ENCODE measurements around the gene SPART. TPM values are rescaled to one million over a fixed set of nuclear protein-coding genes. Genes with fewer than 3 reads are reported as not detected.
A peak's percentile ranks its signal among the peaks of the same experiment; 100 is the strongest.
"Not testable (repeated sequence)": the region's sequence is repeated elsewhere in the genome, so short reads cannot be mapped to it uniquely, and the experiment has no call there.

SPART gene
- total and polyA plus RNA-seq, 2 donors (not counting 1 experiment from before 2014, with no cell fraction given) = 93.0 to 109 TPM

DNA sequence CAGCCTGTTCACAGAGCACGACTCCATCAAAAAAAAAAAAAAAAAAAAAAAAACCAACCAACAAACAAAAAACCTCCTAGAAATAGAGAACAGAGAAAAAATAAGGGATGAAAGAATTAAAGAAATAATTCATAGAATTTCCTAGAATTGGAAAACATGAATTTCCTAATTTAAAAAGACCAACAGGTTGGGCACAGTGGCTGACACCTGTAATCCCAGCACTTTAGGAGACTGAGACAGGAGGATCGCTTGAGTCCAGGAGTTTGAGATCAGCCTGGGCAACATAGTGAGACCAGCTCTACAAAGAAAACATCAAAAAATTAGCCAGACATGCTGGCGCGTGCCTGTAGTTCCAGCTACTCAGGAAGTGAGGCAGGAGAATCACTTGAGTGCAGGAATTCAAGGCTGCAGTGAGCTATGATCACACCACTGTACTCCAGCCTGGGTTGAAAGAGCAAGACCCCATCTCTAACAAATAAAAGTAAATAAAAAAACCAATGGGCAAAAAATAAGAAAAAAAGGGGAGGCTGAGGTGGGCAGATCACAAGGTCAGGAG is 6.5 kb downstream of the SPART start:
- Histone ChIP-seq H3K27me3 (ENCODE audit: control insufficient read depth, insufficient read depth, low read length) (no peaks in the 10 kb centered on the region), H4K20me1 (ENCODE audit: control insufficient read depth, extremely low read depth, insufficient read depth, low read length) (no peaks in the 10 kb centered on the region), H3K9me3 (ENCODE audit: control insufficient read depth, insufficient read depth, low read depth, low read length) (no peaks in the 10 kb centered on the region), H2AFZ (ENCODE audit: low read length) (no peak overlapping the region), H3K4me1 (ENCODE audit: control insufficient read depth, extremely low read depth, insufficient read depth, low read length) (no peaks in the 10 kb centered on the region), H3K27ac (ENCODE audit: insufficient read depth, low read length) (no peak overlapping the region), H3K9ac (ENCODE audit: insufficient read depth, low read length) (no peak overlapping the region), H3K79me2 (ENCODE audit: control insufficient read depth, insufficient read depth, low read length) (peaks cover 87% of the 10 kb centered on the region), H3K36me3 (ENCODE audit: control insufficient read depth, insufficient read depth, low read length) (no peaks in the 10 kb centered on the region), H3K4me2 (ENCODE audit: extremely low read depth, insufficient read depth, low read length) (no peak overlapping the region), H3K4me3 (replicated peaks in 1 of 4; ENCODE audit: control extremely low read depth in 1 of 4, insufficient read depth in 1 of 4, low read depth in 3 of 4, low read length in 4 of 4) (no peak overlapping the region)
- TF ChIP-seq, protein P1, sequence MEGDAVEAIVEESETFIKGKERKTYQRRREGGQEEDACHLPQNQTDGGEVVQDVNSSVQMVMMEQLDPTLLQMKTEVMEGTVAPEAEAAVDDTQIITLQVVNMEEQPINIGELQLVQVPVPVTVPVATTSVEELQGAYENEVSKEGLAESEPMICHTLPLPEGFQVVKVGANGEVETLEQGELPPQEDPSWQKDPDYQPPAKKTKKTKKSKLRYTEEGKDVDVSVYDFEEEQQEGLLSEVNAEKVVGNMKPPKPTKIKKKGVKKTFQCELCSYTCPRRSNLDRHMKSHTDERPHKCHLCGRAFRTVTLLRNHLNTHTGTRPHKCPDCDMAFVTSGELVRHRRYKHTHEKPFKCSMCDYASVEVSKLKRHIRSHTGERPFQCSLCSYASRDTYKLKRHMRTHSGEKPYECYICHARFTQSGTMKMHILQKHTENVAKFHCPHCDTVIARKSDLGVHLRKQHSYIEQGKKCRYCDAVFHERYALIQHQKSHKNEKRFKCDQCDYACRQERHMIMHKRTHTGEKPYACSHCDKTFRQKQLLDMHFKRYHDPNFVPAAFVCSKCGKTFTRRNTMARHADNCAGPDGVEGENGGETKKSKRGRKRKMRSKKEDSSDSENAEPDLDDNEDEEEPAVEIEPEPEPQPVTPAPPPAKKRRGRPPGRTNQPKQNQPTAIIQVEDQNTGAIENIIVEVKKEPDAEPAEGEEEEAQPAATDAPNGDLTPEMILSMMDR (conservative IDR thresholded peaks at IDR 0.05 in 1 of 2, IDR thresholded peaks at IDR 0.05 in 1 of 2; ENCODE audit: low read depth in 1 of 2, low read length in 2 of 2) = no peak
- TF ChIP-seq EZH2 (IDR thresholded peaks at IDR 0.05; ENCODE audit: low read length, missing control alignments) = no peak
- no peak for DNase-seq (ENCODE audit: low read depth in 2 of 2)

DNA sequence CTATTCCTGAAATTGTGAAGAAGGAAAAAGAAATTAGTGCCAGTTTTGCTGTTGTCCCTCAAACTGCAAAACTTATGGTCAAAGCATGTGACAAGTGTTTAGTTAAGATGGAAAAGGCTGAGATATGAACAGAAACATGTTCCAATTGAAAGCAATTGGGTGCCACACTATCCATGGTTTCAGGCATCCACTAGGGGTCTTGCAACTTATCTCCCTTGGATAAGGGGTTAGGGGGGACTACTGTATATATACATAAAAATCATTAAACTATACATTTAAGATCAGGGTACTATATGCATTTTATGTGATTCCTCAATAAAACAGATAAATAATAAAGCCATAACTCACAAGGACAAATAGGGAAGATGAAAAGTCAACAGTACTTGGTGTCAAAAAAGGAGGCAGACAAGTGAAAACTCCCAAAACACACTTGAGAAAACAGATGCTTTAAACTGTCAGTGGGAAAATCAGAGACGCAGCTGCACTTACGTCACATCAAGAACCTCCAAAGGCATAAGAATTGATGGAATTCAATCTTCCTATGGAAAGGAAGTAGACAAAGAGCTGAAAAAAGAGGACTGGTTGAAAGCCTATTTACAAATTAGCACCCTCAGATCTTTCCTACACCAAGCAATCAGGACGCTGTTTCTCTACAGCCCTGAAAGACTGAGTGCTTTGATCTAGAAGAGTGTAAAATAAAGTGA is 8.1 kb downstream of the SPART start:
- peaks cover 82% of the 10 kb centered on the region for H3K79me2 ChIP-seq (ENCODE audit: control insufficient read depth, insufficient read depth, low read length)
- no peak overlapping the region for H3K4me3 ChIP-seq (replicated peaks in 1 of 4; ENCODE audit: control extremely low read depth in 1 of 4, insufficient read depth in 1 of 4, low read depth in 3 of 4, low read length in 4 of 4)
- DNase-seq (ENCODE audit: low read depth in 2 of 2) = no peak
- no peaks in the 10 kb centered on the region for H3K9me3 ChIP-seq (ENCODE audit: control insufficient read depth, insufficient read depth, low read depth, low read length)
- no peak overlapping the region for H3K9ac ChIP-seq (ENCODE audit: insufficient read depth, low read length)
- no peaks in the 10 kb centered on the region for H3K36me3 ChIP-seq (ENCODE audit: control insufficient read depth, insufficient read depth, low read length)
- H3K4me1 ChIP-seq (ENCODE audit: control insufficient read depth, extremely low read depth, insufficient read depth, low read length) = no peaks in the 10 kb centered on the region
- H4K20me1 ChIP-seq (ENCODE audit: control insufficient read depth, extremely low read depth, insufficient read depth, low read length) = no peaks in the 10 kb centered on the region
- no peaks in the 10 kb centered on the region for H3K27me3 ChIP-seq (ENCODE audit: control insufficient read depth, insufficient read depth, low read length)
- TF ChIP-seq EZH2 (IDR thresholded peaks at IDR 0.05; ENCODE audit: low read length, missing control alignments) = no peak
- TF ChIP-seq, protein P1 (conservative IDR thresholded peaks at IDR 0.05 in 1 of 2, IDR thresholded peaks at IDR 0.05 in 1 of 2; ENCODE audit: low read depth in 1 of 2, low read length in 2 of 2) = no peak
- no peak overlapping the region for H3K27ac ChIP-seq (ENCODE audit: insufficient read depth, low read length)
- H2AFZ ChIP-seq (ENCODE audit: low read length) = no peak overlapping the region
- no peak overlapping the region for H3K4me2 ChIP-seq (ENCODE audit: extremely low read depth, insufficient read depth, low read length)

DNA sequence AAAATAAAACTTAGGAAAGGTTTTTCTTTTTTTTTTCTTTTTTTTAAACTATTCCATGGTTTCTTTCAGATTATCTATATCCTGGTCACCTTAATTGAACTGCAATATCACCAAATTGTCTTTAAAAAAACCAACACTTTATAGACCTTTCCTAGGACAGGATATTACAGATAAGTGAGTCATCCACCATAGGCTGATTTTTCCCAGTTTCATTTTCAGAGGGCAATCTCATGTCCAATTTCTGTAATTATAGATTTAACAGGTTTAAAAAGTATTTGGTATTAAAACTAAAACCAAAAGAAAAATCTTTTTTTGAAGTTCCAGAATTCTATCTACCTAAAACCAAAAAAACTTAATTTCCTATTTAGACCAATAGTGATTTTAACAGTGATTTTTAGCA is 13.2 kb downstream of the SPART start:
- Histone ChIP-seq H3K9ac (ENCODE audit: insufficient read depth, low read length) (no peak overlapping the region), H4K20me1 (ENCODE audit: control insufficient read depth, extremely low read depth, insufficient read depth, low read length) (no peaks in the 10 kb centered on the region), H3K4me2 (ENCODE audit: extremely low read depth, insufficient read depth, low read length) (no peak overlapping the region), H3K79me2 (ENCODE audit: control insufficient read depth, insufficient read depth, low read length) (peaks cover 63% of the 10 kb centered on the region), H3K27me3 (ENCODE audit: control insufficient read depth, insufficient read depth, low read length) (no peaks in the 10 kb centered on the region), H3K36me3 (ENCODE audit: control insufficient read depth, insufficient read depth, low read length) (peaks cover 3% of the 10 kb centered on the region), H3K9me3 (ENCODE audit: control insufficient read depth, insufficient read depth, low read depth, low read length) (no peaks in the 10 kb centered on the region), H3K27ac (ENCODE audit: insufficient read depth, low read length) (peak overlapping the region; percentile 2), H3K4me1 (ENCODE audit: control insufficient read depth, extremely low read depth, insufficient read depth, low read length) (no peaks in the 10 kb centered on the region), H3K4me3 (replicated peaks in 1 of 4; ENCODE audit: control extremely low read depth in 1 of 4, insufficient read depth in 1 of 4, low read depth in 3 of 4, low read length in 4 of 4) (peak overlapping the region in 1 of 4 experiments; percentile 10), H2AFZ (ENCODE audit: low read length) (no peak overlapping the region)
- peak; percentile 38 to 56 for DNase-seq (ENCODE audit: low read depth in 2 of 2)
- TF ChIP-seq, protein P1 (conservative IDR thresholded peaks at IDR 0.05 in 1 of 2, IDR thresholded peaks at IDR 0.05 in 1 of 2; ENCODE audit: low read depth in 1 of 2, low read length in 2 of 2) = no peak
- TF ChIP-seq EZH2 (IDR thresholded peaks at IDR 0.05; ENCODE audit: low read length, missing control alignments) = no peak

DNA sequence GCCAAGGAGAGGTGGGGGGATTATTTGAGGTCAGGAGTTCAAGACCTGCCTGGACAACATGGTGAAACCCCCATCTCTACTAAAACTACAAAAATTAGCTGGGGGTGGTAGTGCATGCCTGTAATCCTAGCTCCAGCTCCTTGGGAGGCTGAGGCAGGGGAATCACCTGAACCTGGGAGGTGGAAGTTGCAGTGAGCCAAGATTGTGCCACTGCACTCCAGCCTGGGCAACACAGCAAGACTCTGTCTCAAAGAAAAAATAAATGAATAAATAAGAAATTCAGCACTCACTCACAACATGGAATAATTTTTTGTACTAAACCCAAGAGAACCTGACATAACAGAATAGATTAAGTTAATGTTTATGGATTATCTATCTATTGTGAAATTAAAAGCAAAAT is 13.9 kb downstream of the SPART start:
- H3K9ac ChIP-seq (ENCODE audit: insufficient read depth, low read length); H3K4me3 ChIP-seq (replicated peaks in 1 of 4; ENCODE audit: control extremely low read depth in 1 of 4, insufficient read depth in 1 of 4, low read depth in 3 of 4, low read length in 4 of 4); DNase-seq (ENCODE audit: low read depth in 2 of 2); H3K9me3 ChIP-seq (ENCODE audit: control insufficient read depth, insufficient read depth, low read depth, low read length); H3K27ac ChIP-seq (ENCODE audit: insufficient read depth, low read length); H3K4me2 ChIP-seq (ENCODE audit: extremely low read depth, insufficient read depth, low read length); H4K20me1 ChIP-seq (ENCODE audit: control insufficient read depth, extremely low read depth, insufficient read depth, low read length); H3K4me1 ChIP-seq (ENCODE audit: control insufficient read depth, extremely low read depth, insufficient read depth, low read length); H3K27me3 ChIP-seq (ENCODE audit: control insufficient read depth, insufficient read depth, low read length); H2AFZ ChIP-seq (ENCODE audit: low read length); H3K36me3 ChIP-seq (ENCODE audit: control insufficient read depth, insufficient read depth, low read length): not testable (repeated sequence)
- peaks cover 56% of the 10 kb centered on the region for H3K79me2 ChIP-seq (ENCODE audit: control insufficient read depth, insufficient read depth, low read length)
